Thoracic aorta (tissue), 2 donors: ENCODE measurements around the gene EIF3I. TPM values are rescaled to one million over a fixed set of nuclear protein-coding genes. Genes with fewer than 3 reads are reported as not detected.

Source experiments
- ATAC-seq: fragments of 150-250 bp; one replicate; pipeline ENCODE4 v1.8.0; 2017; ENCODE audit warnings: low read depth; ENCODE audit not compliant: insufficient number of reproducible peaks, low FRiP score
- DNase-seq: peaks from one replicate; pipeline ENCODE4 v3.0.0-alpha.2; 2020; ENCODE audit warnings: low spot score
- H3K27ac ChIP-seq, 2 donors: fragments of 200-600 bp; sonication (generic); 1 replicate in 1 of 2; 2 replicates in 1 of 2; pipeline ENCODE4 v1.5.1; 2016; ENCODE audit warnings: mild to moderate bottlenecking in 2 of 2, moderate library complexity in 2 of 2
- H3K27me3 ChIP-seq: fragments of 200-600 bp; sonication (generic); replicated peaks from 2 replicates; pipeline ENCODE4 v1.6.0; 2016; ENCODE audit warnings: mild to moderate bottlenecking; ENCODE audit not compliant: insufficient read depth
- H3K36me3 ChIP-seq: fragments of 200-600 bp; sonication (generic); one replicate; pipeline ENCODE4 v1.5.1; 2016
- H3K4me1 ChIP-seq, 2 donors: fragments of 200-600 bp; sonication (generic); 1 replicate in 1 of 2; 2 replicates in 1 of 2; pipeline versions ENCODE4 v1.5.1 to v1.6.0; 2016; ENCODE audit warnings: low read depth in 2 of 2, mild to moderate bottlenecking in 1 of 2; ENCODE audit not compliant: control insufficient read depth in 1 of 2
- H3K4me3 ChIP-seq: fragments of 200-600 bp; sonication (generic); 2 replicates; pipeline ENCODE4 v1.5.1; 2016; ENCODE audit warnings: mild to moderate bottlenecking
- H3K9me3 ChIP-seq: fragments of 200-600 bp; sonication (generic); 2 replicates; pipeline ENCODE4 v1.5.1; 2016
- CTCF ChIP-seq: fragments of 200-600 bp; sonication (generic); IDR thresholded peaks from one replicate; pipeline ENCODE4 v1.5.1; 2019; ENCODE audit warnings: antibody characterized with exemption
- total RNA-seq, 2 donors: library from RNA; depleted of rRNA; stranded (reverse); fragments of >200 nt; gene quantifications; one replicate each; pipeline versions ENCODE4 v1.1.0 to v1.2.3, GENCODE V29; 2016

Gene EIF3I
- total RNA-seq, 2 donors from 2014 or later = 105 to 114 TPM

- no peak for TF ChIP-seq CTCF
- Histone ChIP-seq H3K9me3 (no peaks in the 10 kb centered on the region), H3K4me1 (no peaks in the 10 kb centered on the region), H3K27me3 (no peaks in the 10 kb centered on the region), H3K27ac (no peak overlapping the region), H3K4me3 (no peak overlapping the region), H3K36me3 (no peaks in the 10 kb centered on the region)
- DNase-seq (no peak), ATAC-seq (no peak)
Measured at GRCh38 chr1:32272557-32273390, 50.6 kb downstream of the EIF3I start.

DNA sequence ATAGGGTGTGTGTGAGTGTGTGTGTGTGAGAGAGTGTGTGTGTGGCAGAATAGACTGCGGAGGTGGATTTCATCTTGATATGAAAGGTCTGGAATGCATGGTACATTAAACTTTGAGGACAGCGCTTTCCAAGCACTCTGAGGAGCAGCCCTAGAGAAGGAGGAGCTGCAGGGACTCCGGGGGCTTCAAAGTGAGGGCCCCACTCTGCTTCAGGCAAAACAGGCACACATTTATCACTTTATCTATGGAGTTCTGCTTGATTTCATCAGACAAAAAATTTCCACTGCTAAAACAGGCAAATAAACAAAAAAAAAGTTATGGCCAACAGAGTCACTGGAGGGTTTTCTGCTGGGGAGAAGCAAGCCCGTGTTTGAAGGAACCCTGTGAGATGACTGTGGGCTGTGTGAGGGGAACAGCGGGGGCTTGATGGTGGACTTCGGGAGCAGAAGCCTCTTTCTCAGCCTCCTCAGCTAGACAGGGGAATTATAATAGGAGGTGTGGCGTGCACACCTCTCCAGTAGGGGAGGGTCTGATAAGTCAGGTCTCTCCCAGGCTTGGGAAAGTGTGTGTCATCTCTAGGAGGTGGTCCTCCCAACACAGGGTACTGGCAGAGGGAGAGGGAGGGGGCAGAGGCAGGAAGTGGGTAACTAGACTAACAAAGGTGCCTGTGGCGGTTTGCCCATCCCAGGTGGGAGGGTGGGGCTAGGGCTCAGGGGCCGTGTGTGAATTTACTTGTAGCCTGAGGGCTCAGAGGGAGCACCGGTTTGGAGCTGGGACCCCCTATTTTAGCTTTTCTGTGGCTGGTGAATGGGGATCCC is 51.4 kb downstream of the EIF3I start:
- H3K27ac ChIP-seq = no peak overlapping the region
- ATAC-seq = no peak
- DNase-seq = no peak
- H3K9me3 ChIP-seq = no peaks in the 10 kb centered on the region
- no peak overlapping the region for H3K4me3 ChIP-seq
- no peaks in the 10 kb centered on the region for H3K36me3 ChIP-seq
- TF ChIP-seq CTCF = no peak
- no peaks in the 10 kb centered on the region for H3K27me3 ChIP-seq
- H3K4me1 ChIP-seq = no peaks in the 10 kb centered on the region

- ATAC-seq (no peak), DNase-seq (no peak)
- H3K4me3 ChIP-seq = no peak overlapping the region
- H3K27me3 ChIP-seq = no peaks in the 10 kb centered on the region
- no peak for TF ChIP-seq CTCF
- no peak overlapping the region for H3K27ac ChIP-seq
- H3K4me1 ChIP-seq = no peaks in the 10 kb centered on the region
- H3K36me3 ChIP-seq = no peaks in the 10 kb centered on the region
- H3K9me3 ChIP-seq = no peaks in the 10 kb centered on the region
Measured at GRCh38 chr1:32274646-32275340, 52.6 kb downstream of the EIF3I start.

DNA sequence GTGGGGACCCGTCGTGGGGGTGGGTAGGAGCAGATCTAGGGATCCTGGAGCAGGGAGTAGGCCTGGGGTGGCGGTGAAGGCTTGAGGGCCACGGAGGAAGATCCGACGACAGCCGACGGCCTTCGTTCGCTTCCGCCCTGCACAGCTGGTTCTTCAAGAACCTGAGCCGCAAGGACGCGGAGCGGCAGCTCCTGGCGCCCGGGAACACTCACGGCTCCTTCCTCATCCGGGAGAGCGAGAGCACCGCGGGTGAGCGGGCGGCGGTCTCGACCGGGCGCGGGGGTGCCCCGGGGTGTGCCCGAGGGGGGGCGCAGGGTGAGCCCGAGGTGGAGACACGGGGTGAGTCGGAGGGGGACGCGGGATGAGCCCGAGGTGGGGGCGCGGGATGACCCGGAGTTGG is 53.2 kb downstream of the EIF3I start:
- peak overlapping the region; percentile 11 for H3K4me3 ChIP-seq
- H3K9me3 ChIP-seq = no peaks in the 10 kb centered on the region
- H3K27me3 ChIP-seq = no peaks in the 10 kb centered on the region
- no peak for DNase-seq
- ATAC-seq = no peak
- no peaks in the 10 kb centered on the region for H3K36me3 ChIP-seq
- H3K27ac ChIP-seq = no peak overlapping the region
- no peaks in the 10 kb centered on the region for H3K4me1 ChIP-seq
- TF ChIP-seq CTCF = no peak
